Endodermal cell (in vitro differentiated cells): Measurements from ENCODE around the gene SLC12A6. TPM values are rescaled to one million over a fixed set of nuclear protein-coding genes. Genes with fewer than 3 reads are reported as not detected.

ENCODE experiments used
- DNase-seq: peaks from one replicate; pipeline ENCODE4 v3.0.0-alpha.2; 2017
- H3K27ac ChIP-seq: 2 replicates; pipeline ENCODE4 v1.5.1; 2013; ENCODE audit warnings: mild to moderate bottlenecking, low read depth, low read length, moderate library complexity
- H3K27me3 ChIP-seq: 2 replicates; pipeline ENCODE4 v1.6.1; 2013; ENCODE audit warnings: mild to moderate bottlenecking, low read length, moderate library complexity; ENCODE audit not compliant: insufficient read depth, control insufficient read depth, poor library complexity, severe bottlenecking
- H3K36me3 ChIP-seq: 2 replicates; pipeline ENCODE4 v1.7.0; 2013; ENCODE audit warnings: mild to moderate bottlenecking, low read length, moderate library complexity; ENCODE audit not compliant: control insufficient read depth, insufficient read depth
- H3K4me1 ChIP-seq: one replicate; pipeline ENCODE4 v1.7.0; 2013; ENCODE audit warnings: low read length; ENCODE audit not compliant: control insufficient read depth, insufficient read depth
- H3K4me3 ChIP-seq: 2 replicates; pipeline ENCODE4 v1.5.1; 2013; ENCODE audit warnings: mild to moderate bottlenecking, low read length, moderate library complexity
- H3K9ac ChIP-seq: 2 replicates; pipeline ENCODE4 v1.6.1; 2013; ENCODE audit warnings: mild to moderate bottlenecking, low read length, moderate library complexity; ENCODE audit not compliant: poor library complexity, severe bottlenecking; ENCODE audit errors: extremely low read depth
- H3K9me3 ChIP-seq: 2 replicates; pipeline ENCODE4 v1.6.1; 2013; ENCODE audit warnings: mild to moderate bottlenecking, low read length, moderate library complexity; ENCODE audit not compliant: control insufficient read depth
- H3K27ac Mint-ChIP-seq: 2 replicates; pipeline ENCODE4 v1.8.0; 2020; ENCODE audit warnings: mixed read lengths
- H3K27me3 Mint-ChIP-seq: 2 replicates; pipeline ENCODE4 v1.8.0; 2021; ENCODE audit warnings: mild to moderate bottlenecking, mixed read lengths; ENCODE audit not compliant: insufficient read depth
- H3K36me3 Mint-ChIP-seq: 2 replicates; pipeline ENCODE4 v1.8.0; 2020; ENCODE audit warnings: low read depth, mixed read lengths
- H3K4me1 Mint-ChIP-seq: 2 replicates; pipeline ENCODE4 v1.8.0; 2020; ENCODE audit warnings: mixed read lengths
- H3K4me3 Mint-ChIP-seq: 2 replicates; pipeline ENCODE4 v1.8.0; 2020; ENCODE audit warnings: mild to moderate bottlenecking, moderate library complexity, mixed read lengths
- H3K9me3 Mint-ChIP-seq: 2 replicates; pipeline ENCODE4 v1.8.0; 2020; ENCODE audit warnings: mild to moderate bottlenecking, mixed read lengths
- WGBS, 2 experiments: methylation state at CpG; one replicate each; pipeline versions ENCODE4 v1.1.5 to v1.1.7; 2013; ENCODE audit warnings: missing lambda C conversion rate in 2 of 2, mixed read lengths in 1 of 2; ENCODE audit not compliant: insufficient coverage in 1 of 2, insufficient read length in 1 of 2; 5-methylcytosine and 5-hydroxymethylcytosine counted together
- total RNA-seq, 2 donors: library from RNA; stranded (reverse); fragmentation: NEBNext Ultra II Directional in 1 of 2; extraction: Animal tissue kit (Norgen Biotek cat#: 25700) in 1 of 2; gene quantifications; 2 replicates in 1 of 2; 3 replicates in 1 of 2; pipeline ENCODE4 v1.2.1, GENCODE V29; 2021
- TF ChIP-seq, protein P1 (sequence below): fragments of 200-600 bp; sonication (generic); conservative IDR thresholded peaks from 2 replicates; pipeline ENCODE4 v1.5.0; 2021; ENCODE audit warnings: antibody characterized with exemption, mild to moderate bottlenecking

SLC12A6 gene
- total RNA-seq, 2 donors from 2014 or later = 18.2 to 23.3 TPM

DNA sequence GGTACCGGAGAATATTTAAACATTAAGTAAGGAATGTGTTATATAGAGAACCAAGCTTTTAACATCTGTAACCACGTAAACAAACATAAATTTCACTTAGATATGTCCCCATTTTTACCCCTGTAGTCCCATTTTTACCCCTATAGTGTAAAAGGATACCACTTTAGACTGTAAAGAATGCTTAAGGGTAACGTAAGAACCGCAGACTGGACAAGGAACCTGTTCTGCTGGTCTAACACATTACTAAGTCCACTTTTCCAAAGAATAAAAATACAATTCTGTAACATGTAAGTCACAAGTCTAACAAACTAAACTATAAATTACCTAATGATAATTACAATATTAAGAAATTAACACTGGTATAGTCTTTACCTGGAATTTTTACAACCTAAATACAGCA is 2.9 kb downstream of the SLC12A6 start:
- H3K4me3 Mint-ChIP-seq = no peak overlapping the region
- no peak overlapping the region for H3K27ac ChIP-seq
- DNase-seq = no peak
- peaks cover 2% of the 10 kb centered on the region for H3K36me3 Mint-ChIP-seq
- no peak overlapping the region for H3K4me3 ChIP-seq
- H3K4me1 ChIP-seq = peaks cover 2% of the 10 kb centered on the region
- no peak overlapping the region for H3K9ac ChIP-seq
- no peaks in the 10 kb centered on the region for H3K27me3 ChIP-seq
- H3K9me3 Mint-ChIP-seq = no peaks in the 10 kb centered on the region
- H3K27me3 Mint-ChIP-seq = peaks cover 4% of the 10 kb centered on the region
- H3K9me3 ChIP-seq = no peaks in the 10 kb centered on the region
- peaks cover 8% of the 10 kb centered on the region for H3K4me1 Mint-ChIP-seq
- TF ChIP-seq, protein P1, sequence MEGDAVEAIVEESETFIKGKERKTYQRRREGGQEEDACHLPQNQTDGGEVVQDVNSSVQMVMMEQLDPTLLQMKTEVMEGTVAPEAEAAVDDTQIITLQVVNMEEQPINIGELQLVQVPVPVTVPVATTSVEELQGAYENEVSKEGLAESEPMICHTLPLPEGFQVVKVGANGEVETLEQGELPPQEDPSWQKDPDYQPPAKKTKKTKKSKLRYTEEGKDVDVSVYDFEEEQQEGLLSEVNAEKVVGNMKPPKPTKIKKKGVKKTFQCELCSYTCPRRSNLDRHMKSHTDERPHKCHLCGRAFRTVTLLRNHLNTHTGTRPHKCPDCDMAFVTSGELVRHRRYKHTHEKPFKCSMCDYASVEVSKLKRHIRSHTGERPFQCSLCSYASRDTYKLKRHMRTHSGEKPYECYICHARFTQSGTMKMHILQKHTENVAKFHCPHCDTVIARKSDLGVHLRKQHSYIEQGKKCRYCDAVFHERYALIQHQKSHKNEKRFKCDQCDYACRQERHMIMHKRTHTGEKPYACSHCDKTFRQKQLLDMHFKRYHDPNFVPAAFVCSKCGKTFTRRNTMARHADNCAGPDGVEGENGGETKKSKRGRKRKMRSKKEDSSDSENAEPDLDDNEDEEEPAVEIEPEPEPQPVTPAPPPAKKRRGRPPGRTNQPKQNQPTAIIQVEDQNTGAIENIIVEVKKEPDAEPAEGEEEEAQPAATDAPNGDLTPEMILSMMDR = no peak
- no peak overlapping the region for H3K27ac Mint-ChIP-seq
- peaks cover 9% of the 10 kb centered on the region for H3K36me3 ChIP-seq
- 80 to 100% methylated on average over 1 to 2 of the region's 4 CpGs for WGBS, 2 experiments

DNA sequence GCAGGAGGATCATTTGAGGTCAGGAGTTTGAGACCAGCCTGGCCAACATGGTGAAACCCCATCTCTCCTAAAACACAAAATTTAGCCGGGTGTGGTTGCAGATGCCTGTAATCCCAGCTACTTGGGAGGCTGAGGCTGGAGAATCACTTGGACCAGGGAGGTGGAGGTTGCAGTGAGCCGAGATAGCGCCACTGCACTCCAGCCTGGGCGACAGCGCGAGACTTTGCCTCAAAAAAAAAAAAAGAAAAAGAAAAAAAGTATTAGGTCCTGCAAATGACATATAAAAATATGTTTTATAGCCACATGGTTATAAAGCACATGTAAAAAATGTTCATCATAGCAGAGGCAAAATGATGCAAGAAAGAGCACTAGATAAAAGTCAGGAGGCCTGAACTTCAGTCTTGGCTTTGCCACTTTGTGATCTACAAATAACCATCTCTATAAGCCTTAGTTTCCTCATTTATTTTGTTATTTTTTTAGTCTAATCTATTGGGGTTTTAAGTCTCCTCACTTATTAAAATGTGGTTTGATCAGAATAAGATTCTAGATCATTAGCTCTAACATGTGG is 4.9 kb downstream of the SLC12A6 start:
- Histone ChIP-seq H3K27ac (no peak overlapping the region), H3K4me3 (no peak overlapping the region), H3K36me3 (no peaks in the 10 kb centered on the region), H3K27me3 (no peaks in the 10 kb centered on the region), H3K9me3 (no peaks in the 10 kb centered on the region), H3K9ac (no peak overlapping the region), H3K4me1 (peaks cover 2% of the 10 kb centered on the region)
- Mint-ChIP-seq H3K4me1 (peaks cover 8% of the 10 kb centered on the region), H3K9me3 (no peaks in the 10 kb centered on the region), H3K4me3 (no peak overlapping the region), H3K27me3 (peaks cover 4% of the 10 kb centered on the region), H3K36me3 (no peaks in the 10 kb centered on the region), H3K27ac (no peak overlapping the region)
- 98 to 100% methylated on average over 1 to 6 of the region's 6 CpGs for WGBS, 2 experiments
- TF ChIP-seq, protein P1 = no peak
- DNase-seq = no peak

DNA sequence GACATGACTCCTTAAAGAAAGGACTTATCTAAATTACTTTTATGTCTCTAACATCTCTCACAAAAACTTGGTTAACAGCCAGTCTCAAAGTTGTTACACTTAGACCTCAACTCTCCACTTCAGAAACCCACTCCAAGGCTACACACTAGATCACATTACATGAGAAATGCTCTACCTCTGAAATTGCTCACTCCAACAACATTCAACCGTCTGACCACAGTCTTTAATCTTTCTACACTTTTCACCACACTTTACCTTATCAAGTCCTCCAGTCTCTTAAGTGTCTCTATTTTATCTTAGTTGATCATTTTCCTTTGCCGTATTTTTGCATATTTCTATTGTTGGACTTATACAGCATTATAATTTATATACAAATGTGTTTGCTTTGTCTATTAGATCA is 5.8 kb downstream of the SLC12A6 start:
- Histone ChIP-seq H3K4me1 (no peaks in the 10 kb centered on the region), H3K9me3 (no peaks in the 10 kb centered on the region), H3K27ac (no peak overlapping the region), H3K27me3 (no peaks in the 10 kb centered on the region), H3K4me3 (no peak overlapping the region), H3K36me3 (no peaks in the 10 kb centered on the region), H3K9ac (no peak overlapping the region)
- Mint-ChIP-seq H3K27me3 (peaks cover 3% of the 10 kb centered on the region), H3K36me3 (no peaks in the 10 kb centered on the region), H3K9me3 (no peaks in the 10 kb centered on the region), H3K27ac (no peak overlapping the region), H3K4me3 (no peak overlapping the region), H3K4me1 (peaks cover 5% of the 10 kb centered on the region)
- no peak for DNase-seq
- WGBS, 2 experiments = 98 to 100% methylated on average over 1 of the region's 2 CpGs
- TF ChIP-seq, protein P1 = no peak
